Measurements from ENCODE around the gene CDC16.

DNA sequence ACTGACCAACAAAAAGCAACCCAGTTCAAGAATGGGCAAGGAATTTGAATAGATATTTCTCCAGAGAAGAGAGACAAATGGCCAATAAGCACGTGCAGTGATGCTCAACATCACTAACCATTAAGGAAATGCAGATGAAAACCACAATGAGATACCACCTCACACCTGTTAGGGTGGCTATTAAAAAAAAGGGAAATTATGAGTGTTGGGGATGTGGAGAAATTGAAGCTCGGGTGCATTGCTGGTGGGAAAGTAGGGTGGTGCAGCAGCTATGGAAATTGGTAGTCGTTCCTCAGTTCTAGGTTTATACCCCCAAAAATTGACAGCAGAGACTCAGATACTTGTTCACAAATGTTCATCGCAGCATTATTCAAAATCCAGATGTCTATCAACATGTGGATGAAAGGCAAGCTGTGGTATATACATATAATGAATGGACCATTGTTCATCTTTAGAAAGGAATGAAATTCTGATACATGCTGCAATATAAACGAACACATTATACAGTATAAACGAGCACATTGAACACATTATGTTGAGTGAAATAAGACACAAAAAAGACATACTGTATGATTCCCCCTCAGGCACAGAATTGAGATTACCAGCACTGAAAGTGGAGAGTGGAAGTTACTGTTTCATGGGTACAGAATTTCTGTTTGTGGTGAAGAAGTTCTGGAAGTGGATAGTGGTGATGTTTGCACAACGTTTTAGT is 80.5 kb downstream of the CDC16 start:
- TF ChIP-seq YY1 (IDR thresholded peaks at IDR 0.05; ENCODE audit: insufficient read depth, insufficient read length): no peak
- no peak for TF ChIP-seq ZNF274 (IDR thresholded peaks at IDR 0.05; ENCODE audit: low read depth, low read length)

Data from NT2/D1 (cell line).